KOPT-K1 (cell line): Measurements from ENCODE around the gene TMED3.

ENCODE experiments used
- H3K27ac ChIP-seq: fragments of 200-600 bp; sonication (generic); 2 replicates; pipeline ENCODE4 v1.5.1; 2016; ENCODE audit warnings: antibody characterized with exemption, mild to moderate bottlenecking, low read depth, low read length; ENCODE audit not compliant: poor library complexity, severe bottlenecking
- H3K36me3 ChIP-seq: fragments of 200-600 bp; sonication (generic); 2 replicates; pipeline ENCODE4 v1.5.1; 2017; ENCODE audit warnings: antibody characterized with exemption, mild to moderate bottlenecking, low read length, moderate library complexity; ENCODE audit not compliant: insufficient read depth
- H3K9me3 ChIP-seq: fragments of 200-600 bp; sonication (generic); 2 replicates; pipeline ENCODE4 v1.5.1; 2017; ENCODE audit warnings: antibody characterized with exemption, low read length, mild to moderate bottlenecking; ENCODE audit not compliant: insufficient read depth, poor library complexity, severe bottlenecking

TMED3 gene

DNA sequence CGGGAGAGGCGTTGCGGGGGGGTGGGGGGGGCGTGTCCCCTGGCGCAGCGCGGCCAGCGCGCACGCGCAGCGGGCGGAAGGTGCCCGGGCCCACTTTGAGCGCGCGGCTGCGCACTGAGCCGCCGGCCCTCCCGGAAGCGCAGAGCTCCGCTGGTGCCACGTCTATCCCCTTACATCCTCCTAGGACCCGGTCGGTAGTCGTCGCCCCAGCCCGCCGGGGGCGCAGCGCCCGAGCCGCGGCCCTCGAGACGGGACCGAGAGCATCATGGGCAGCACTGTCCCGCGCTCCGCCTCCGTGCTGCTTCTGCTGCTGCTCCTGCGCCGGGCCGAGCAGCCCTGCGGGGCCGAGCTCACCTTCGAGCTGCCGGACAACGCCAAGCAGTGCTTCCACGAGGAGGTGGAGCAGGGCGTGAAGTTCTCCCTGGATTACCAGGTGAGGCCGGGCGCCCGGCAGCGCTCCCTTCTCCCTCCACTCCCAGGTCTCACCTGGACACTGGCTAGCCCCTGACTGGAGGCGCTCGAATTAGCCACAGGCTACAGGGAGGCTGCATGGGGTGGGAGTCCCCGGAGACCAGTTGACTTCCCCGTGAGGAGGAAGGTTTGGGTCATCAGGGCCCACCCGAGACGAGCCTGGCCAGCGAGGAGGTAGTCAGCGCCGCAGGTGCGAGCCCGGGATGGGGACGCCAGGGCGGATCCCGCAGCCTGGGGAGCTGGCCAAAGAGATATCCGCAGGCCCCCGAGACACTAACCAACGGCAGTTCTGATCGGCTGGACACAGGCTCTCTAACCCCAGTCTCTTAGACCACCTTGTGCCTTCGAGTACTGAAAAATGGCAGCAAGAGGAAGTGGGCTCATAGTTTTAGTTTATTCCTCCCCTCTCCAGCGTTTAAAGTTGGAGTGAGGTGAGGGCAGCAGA, at the start of gene TMED3:
TMED3 (plus strand) TSS at position 128 of the 916 bp plus-strand sequence; CDS start at position 266, 138 bp downstream.
- Histone ChIP-seq H3K36me3 (peaks cover 34% of the 10 kb centered on the region), H3K27ac (peak within 1 kb of the TSS; percentile 68), H3K9me3 (no peaks in the 10 kb centered on the region)

DNA sequence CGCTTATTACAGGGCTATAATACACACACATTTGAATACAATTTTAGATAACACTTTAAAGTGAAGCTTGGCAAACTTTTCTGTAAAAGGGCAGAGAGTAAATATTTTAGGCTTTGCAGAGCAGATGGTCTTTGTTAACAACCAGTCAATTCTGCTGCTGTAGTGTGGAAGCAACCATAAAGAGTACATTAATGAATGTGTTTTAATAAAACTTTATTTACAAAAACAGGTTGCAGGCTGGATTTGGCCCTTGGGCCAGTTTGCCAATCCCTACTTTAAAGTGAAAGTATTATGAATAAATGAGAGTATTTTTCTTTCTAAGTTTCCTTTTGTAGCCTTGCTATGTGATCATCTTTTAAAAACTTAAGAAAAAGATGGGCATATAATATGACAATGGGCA, 49.1 kb upstream of the TMED3 start:
- Histone ChIP-seq H3K36me3 (no peaks in the 10 kb centered on the region), H3K9me3 (no peaks in the 10 kb centered on the region), H3K27ac (no peak overlapping the region)

DNA sequence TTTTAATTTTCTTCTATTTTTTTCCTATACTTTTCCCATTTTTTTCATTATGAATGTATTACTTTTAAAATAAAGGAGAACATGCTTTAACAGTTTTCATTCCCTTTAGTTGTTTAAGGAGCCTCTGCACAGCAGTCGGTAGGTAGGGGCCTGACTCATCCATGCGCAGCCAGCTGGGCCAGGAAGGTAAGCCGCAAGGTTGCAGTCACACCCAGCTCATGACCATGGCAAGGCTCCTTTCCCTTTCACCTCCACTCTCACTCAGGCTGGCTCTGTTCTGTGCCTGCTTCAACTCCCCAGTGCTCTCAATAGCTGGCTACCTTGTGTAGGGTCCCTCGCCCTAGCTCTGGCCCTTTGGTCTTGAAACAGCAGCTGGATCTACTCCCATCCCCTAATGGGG, 45.7 kb upstream of the TMED3 start:
- H3K27ac ChIP-seq, result no peak overlapping the region
- no peaks in the 10 kb centered on the region for H3K9me3 ChIP-seq
- no peaks in the 10 kb centered on the region for H3K36me3 ChIP-seq

DNA sequence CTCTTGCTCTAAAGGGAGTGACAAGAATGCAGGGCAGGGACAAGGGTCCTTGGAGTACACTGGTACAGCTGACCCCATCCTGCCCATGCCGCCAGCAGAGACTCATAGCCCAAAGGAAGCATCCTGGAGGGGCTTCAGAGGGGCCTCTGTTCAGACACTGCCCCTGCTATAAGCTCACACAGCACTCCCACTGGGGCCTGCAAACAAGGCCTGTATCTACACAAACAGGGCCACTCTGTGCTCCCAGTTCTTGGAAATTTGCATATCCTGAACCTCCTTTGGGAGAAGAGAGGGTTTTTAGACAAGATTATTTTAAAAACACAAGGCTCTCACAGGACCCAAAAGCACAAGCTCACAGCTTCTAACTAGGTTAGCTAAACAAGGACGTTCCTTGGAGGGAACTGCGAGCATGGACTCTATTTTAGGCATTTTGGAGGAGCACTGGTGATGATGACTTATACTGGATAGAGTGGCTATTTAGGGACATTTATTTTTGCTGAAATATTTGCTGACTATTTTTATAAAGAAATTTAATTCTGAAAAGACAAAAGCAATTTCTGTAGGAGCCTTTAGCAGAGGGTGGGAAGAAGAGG, 44.8 kb upstream of the TMED3 start:
- no peaks in the 10 kb centered on the region for H3K36me3 ChIP-seq
- H3K27ac ChIP-seq, result no peak overlapping the region
- H3K9me3 ChIP-seq, result no peaks in the 10 kb centered on the region

DNA sequence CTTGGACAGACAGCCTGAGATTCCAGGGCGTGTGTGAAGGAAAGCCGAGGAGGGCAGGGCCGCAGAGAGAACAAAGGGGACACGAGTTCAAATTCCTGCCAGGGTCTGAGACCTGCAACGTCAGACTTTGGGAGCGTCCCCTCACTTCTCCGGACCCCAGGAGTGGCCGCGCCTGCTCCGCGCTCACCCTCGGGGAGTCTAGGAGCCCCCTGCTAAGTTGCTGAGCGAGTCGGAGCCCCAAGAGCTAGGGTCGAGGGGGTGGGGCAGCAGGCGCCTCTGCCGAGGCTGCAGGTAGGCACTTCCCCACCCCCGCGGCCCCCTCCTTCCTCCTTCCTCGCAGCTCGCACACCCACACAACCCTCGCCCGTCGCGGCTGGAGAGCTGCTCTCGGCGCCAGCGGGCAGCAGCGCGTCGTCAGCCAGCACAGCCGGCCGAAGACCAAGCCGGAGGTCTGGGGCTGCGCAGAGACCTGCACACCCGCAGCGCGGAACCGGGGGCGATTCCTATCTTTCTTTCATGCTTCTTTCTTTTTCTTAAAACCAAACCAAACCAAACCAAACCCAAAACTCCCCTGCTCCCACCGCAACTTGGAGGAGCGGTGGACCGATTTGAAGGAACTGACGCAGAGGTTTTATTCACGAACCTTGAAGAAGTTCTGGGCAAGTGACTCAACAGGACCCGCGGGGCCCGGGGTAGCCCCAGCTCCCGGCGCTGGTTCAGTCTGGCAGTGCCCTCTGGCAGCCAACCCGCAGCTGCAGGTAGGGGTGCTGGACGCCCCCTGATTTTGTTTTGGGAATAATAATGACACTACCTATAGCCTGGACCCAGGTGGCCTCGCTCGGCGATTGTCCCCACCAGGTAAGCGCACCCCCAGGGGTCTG, 28.3 kb upstream of the TMED3 start, which contains the start of gene ANKRD34C:
ANKRD34C (plus strand) TSS at position 352 of the 881 bp plus-strand sequence. CDS start 10,563 bp downstream, outside the sequence.
- peaks cover 5% of the 10 kb centered on the region for H3K9me3 ChIP-seq
- no peaks in the 10 kb centered on the region for H3K36me3 ChIP-seq
- H3K27ac ChIP-seq, result no peak within 1 kb of the TSS

DNA sequence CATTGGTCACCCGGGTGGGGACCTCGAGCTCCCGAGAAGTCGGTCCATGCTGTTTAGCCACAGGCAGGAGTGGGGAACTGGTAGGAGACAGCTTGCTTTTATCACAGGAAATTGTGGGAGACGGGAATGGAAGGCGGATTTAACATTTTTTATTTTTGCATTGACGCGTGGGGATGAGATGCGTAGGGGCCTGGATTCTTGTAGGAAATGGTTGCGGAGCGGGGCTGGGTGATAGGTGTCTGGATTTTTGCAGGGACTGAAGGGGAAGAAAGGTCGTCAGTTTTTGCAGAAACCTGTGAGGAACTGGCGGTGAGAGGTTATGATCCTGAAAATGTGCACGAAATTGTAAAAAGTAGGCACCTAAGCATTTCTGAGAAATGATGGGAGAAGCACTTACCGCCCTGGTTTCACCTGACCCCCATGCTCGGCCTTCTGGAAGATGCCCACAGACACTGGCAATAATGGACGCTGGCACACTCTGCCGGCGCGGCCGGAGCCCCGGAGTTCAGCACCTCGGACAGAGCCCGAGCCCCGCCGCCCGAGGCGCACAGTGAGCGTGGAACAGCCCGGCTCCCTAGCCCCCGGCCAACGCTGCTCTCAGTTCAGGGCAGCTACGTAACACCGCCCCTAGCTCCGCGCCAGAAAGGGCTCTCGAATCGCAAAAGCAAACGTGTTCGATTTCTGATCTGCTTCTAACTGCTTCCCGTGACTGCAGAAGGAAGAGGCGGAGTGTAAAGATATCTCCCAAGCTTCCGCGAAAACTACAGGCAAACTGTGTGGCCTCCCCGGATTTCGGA, 27.5 kb upstream of the TMED3 start:
- Histone ChIP-seq H3K27ac (no peak overlapping the region), H3K9me3 (peaks cover 5% of the 10 kb centered on the region), H3K36me3 (no peaks in the 10 kb centered on the region)

DNA sequence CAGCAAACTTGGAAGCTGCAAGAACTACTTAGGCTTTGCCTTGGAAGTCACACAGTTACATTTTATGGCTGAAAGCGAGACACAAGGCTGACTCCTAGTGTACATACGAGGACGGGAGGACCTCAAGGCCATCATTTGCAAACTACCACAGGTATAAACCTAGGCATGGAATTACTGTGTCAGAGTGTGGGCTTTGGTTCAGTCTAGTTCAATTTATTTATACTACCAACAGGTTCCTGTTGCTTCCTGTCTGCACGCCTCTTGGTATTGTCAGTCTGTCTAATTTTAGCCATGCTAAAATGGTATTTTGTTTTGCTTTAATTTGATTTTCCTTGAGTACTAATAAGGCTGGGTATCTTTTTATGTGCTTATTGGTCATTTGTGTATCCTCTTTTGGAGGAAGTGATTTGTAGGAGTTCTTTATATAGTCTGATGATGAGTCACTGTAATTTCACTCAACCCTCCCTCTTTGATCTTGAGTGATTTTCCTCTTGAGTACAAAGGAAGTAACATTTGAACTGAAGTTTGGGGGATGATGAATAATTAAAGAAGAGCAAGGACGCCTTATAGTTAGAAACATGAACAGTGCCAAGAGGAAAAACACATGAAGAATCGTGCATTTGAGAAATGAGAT, 20.2 kb upstream of the TMED3 start:
- no peak overlapping the region for H3K27ac ChIP-seq
- H3K9me3 ChIP-seq, result no peaks in the 10 kb centered on the region
- no peaks in the 10 kb centered on the region for H3K36me3 ChIP-seq

DNA sequence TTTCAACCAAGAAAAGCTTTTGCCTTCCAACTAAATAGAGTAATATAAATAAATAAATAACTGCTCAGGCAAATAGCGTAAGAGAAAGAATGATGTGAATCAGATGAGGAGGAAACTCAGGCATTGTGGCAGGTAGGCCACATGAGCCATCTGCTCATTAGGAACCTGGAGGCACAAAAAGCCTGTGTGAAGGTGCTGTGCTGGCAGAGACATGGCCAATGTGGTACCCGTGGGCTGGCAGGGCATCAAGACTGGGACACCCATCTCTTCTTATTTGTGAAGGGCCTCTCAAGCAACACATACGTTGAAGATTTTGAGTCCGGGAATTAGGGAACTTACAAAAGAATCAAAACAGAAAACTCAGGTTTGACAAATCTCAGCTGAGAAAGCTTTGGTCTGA, 18.9 kb upstream of the TMED3 start:
- Histone ChIP-seq H3K9me3 (no peaks in the 10 kb centered on the region), H3K27ac (no peak overlapping the region), H3K36me3 (no peaks in the 10 kb centered on the region)

DNA sequence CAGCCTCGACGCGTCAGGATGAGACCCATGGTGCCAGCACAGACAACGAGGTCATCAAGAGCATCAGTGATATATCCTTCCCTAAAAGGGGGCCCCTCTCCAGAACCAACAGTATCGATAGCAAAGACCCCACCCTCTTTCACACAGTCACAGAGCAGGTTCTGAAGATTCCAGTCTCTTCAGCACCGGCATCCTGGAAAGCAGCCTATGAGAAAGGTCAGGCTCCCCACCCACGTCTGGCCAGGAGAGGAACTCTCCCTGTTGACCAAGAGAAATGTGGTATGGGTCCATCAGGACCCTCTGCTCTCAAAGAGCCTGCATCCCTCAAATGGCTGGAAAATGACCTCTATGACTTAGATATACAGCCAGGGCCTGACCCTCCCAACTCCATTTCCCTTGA, 16.8 kb upstream of the TMED3 start:
- H3K27ac ChIP-seq, result no peak overlapping the region
- no peaks in the 10 kb centered on the region for H3K36me3 ChIP-seq
- H3K9me3 ChIP-seq, result no peaks in the 10 kb centered on the region

DNA sequence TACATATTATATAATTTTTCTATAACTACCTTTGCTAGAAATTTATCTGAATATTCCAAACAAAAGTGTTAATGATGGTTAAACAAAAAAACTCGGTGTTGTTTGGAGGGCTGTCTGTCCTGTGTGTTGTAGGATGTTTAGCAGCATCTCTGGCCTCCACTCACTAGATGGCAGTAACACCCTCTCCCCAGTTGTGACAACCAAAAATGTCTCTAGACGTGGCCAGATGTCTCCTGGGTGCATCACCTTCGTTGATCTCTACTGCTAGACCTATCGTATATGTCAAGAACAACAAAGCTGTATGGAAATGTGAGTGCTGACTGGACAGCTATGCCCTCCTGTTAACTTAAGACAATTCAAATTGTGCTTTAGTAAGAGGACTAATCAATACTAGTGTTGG, 14.3 kb upstream of the TMED3 start:
- no peaks in the 10 kb centered on the region for H3K36me3 ChIP-seq
- no peaks in the 10 kb centered on the region for H3K9me3 ChIP-seq
- no peak overlapping the region for H3K27ac ChIP-seq

DNA sequence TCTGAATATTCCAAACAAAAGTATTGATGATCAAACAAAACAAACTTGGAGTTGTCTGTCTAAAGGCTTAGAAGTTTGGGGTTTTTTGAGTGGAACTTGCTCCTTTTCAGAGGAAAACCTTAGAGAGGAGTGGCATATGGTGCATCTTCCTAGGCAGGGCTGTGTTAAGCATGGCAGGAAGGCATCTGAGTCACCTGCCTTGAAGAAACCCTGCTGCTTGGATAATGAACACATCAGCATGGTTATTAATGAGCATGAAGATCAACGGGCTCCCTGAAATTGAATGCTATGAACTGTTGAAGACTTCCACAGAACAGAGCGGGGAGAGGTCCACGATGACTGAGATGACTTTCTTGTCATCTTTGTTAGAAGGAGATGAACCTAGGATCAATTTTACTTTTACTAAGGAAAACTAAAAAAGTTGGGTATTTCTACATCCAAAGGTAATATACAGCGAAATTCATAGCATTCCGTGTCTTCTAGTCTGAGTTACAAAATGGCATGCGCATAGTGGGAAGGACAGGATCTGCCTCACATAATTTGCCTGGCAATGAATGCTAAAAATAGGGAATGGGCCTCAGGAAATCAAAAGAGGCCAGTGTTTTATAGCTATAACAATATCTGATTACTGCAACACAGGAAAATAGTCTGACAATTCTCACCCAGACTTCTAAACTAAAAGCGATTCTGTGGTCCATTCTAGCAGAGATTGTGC, 11.6 kb upstream of the TMED3 start:
- no peaks in the 10 kb centered on the region for H3K9me3 ChIP-seq
- H3K27ac ChIP-seq, result no peak overlapping the region
- no peaks in the 10 kb centered on the region for H3K36me3 ChIP-seq

DNA sequence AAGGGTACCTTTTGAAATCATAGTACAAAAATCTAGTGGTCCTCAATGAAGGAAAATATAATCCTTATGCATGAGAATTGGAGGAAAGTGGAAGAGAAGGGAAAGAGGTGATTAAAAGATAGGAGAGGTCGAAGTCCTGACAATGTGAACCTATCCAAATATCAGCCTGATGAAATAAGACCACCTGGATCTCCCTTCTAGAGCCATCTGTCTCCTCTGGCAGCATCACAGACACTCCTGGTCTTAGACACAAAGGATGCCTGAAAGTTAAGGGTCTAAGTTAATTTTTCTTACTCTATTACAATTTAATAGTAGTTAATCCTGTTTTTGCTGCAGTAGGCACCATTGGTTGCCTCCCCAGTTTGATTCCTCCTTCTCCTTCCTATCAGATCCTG, 11.1 kb upstream of the TMED3 start:
- no peaks in the 10 kb centered on the region for H3K9me3 ChIP-seq
- no peaks in the 10 kb centered on the region for H3K36me3 ChIP-seq
- H3K27ac ChIP-seq, result no peak overlapping the region

DNA sequence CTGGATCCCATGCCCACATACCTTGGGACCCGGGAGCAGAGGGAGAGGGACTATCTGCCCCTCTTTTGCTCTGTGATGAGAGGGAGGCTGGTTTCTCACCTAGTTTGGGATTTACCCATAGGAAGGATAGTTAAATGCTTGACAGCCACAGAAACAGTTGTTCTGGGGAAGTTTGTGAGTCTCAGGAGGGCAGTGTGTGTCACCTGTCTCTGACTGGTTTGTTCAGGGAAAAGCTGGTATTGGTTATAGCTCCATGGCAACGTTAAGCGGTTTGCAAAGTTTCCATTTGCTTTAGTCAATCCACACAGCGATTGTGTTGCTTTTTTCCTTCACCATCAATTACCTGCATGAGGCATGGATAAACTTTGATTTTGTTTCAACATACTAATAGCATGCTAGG, 3.7 kb upstream of the TMED3 start:
- Histone ChIP-seq H3K27ac (no peak overlapping the region), H3K36me3 (no peaks in the 10 kb centered on the region)

More for the DNA sequence above, 3.7 kb upstream of the TMED3 start:
- H3K9me3 ChIP-seq, result no peaks in the 10 kb centered on the region
